ENCODE data around the gene CNKSR2. TPM values are rescaled to one million over a fixed set of nuclear protein-coding genes. Genes with fewer than 3 reads are reported as not detected.

CNKSR2 gene
- total RNA-seq, 2 experiments from 2014 or later, result 14.4 to 14.8 TPM

DNA sequence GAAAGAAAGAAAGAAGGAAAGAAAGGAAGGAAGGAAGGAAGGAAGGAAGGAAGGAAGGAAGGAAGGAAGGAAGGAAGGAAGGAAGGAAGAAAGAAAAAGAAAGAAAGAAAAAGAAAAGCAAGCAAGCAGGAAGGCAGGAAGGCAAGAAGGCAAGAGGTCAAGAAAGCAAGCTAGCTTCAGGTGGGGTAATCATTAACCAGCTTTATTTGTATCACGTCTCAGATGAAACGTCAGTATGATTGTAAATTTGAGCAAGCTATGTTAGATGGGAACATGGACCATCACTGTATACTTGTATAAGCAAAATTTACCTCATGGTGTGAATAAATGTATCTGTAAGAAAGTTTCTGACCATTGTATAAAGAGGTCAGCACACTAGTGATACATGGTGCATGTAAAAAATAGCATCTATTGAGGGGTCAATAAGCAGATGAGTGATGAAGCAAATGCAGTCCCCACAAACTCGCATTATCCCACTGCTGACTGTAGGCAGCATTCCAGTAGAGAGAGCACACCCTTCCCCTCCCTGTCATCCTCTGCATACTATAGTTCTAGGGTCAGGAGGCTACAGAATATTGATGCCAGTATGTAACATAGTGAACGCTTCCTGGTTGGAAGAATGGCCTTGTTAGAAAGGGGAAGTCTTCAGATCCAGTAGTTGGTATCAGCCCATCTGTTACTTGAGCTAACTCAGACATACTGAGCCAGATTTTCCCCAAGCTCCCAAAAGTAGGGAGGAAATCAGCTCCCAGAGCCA lies 300.4 kb downstream of the CNKSR2 start:
- TF ChIP-seq, protein P1, sequence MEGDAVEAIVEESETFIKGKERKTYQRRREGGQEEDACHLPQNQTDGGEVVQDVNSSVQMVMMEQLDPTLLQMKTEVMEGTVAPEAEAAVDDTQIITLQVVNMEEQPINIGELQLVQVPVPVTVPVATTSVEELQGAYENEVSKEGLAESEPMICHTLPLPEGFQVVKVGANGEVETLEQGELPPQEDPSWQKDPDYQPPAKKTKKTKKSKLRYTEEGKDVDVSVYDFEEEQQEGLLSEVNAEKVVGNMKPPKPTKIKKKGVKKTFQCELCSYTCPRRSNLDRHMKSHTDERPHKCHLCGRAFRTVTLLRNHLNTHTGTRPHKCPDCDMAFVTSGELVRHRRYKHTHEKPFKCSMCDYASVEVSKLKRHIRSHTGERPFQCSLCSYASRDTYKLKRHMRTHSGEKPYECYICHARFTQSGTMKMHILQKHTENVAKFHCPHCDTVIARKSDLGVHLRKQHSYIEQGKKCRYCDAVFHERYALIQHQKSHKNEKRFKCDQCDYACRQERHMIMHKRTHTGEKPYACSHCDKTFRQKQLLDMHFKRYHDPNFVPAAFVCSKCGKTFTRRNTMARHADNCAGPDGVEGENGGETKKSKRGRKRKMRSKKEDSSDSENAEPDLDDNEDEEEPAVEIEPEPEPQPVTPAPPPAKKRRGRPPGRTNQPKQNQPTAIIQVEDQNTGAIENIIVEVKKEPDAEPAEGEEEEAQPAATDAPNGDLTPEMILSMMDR (IDR thresholded peaks at IDR 0.05), result no peak
- no peak overlapping the region for H3K27ac Mint-ChIP-seq
- H3K27me3 Mint-ChIP-seq, result no peaks in the 10 kb centered on the region
- H3K4me1 ChIP-seq (ENCODE audit: insufficient read depth, low read length), result no peaks in the 10 kb centered on the region
- CTCF ChIA-PET, result no interaction called here
- POLR2A ChIA-PET, result no interaction called here
- H3K36me3 ChIP-seq (ENCODE audit: insufficient read depth, low read length), result no peaks in the 10 kb centered on the region
- no peaks in the 10 kb centered on the region for H3K9me3 Mint-ChIP-seq
- no peak overlapping the region for H3K4me3 ChIP-seq (ENCODE audit: low read length)
- no peak overlapping the region for H3K4me3 Mint-ChIP-seq
- H3K27me3 ChIP-seq (ENCODE audit: control insufficient read depth in 1 of 2, insufficient read depth in 2 of 2, low read length in 2 of 2), result no peaks in the 10 kb centered on the region
- H3K9me3 ChIP-seq (ENCODE audit: control insufficient read depth in 1 of 2, insufficient read depth in 1 of 2, low read length in 2 of 2), result no peaks in the 10 kb centered on the region
- H3K36me3 Mint-ChIP-seq (ENCODE audit: low read depth), result no peaks in the 10 kb centered on the region
- H3K27ac ChIP-seq (ENCODE audit: low read depth in 1 of 2, low read length in 2 of 2), result no peak overlapping the region
- ATAC-seq (ENCODE audit: poor library complexity), result no peak
- no peaks in the 10 kb centered on the region for H3K4me1 Mint-ChIP-seq (ENCODE audit: low read depth)
- DNase-seq, result no peak
- intact Hi-C loops (cut with DNase I, micrococcal nuclease), result no loop called here

DNA sequence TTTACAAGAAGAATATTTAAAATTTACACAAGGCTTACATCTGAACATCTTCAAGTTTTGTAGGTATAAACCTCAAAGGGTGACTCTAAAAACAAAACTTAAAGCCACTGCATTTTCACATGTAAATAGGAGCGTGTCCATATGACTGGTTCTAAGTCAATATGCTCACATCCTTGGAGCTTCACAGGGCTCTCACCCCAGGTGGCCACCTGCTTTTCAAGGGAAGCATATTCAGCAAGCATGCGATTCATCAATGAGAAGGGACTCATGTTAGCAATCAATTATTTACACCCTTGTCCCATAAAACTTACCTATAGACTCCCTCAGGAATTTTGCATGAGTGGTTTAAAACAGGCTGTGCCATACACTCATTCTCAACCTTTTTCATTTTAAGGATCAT lies 301.7 kb downstream of the CNKSR2 start:
- H3K36me3 Mint-ChIP-seq (ENCODE audit: low read depth), result no peaks in the 10 kb centered on the region
- no peak overlapping the region for H3K4me3 Mint-ChIP-seq
- CTCF ChIA-PET, result no interaction called here
- Histone ChIP-seq H3K9me3 (ENCODE audit: control insufficient read depth in 1 of 2, insufficient read depth in 1 of 2, low read length in 2 of 2) (no peaks in the 10 kb centered on the region), H3K36me3 (ENCODE audit: insufficient read depth, low read length) (no peaks in the 10 kb centered on the region), H3K4me3 (ENCODE audit: low read length) (no peak overlapping the region), H3K4me1 (ENCODE audit: insufficient read depth, low read length) (no peaks in the 10 kb centered on the region), H3K27me3 (ENCODE audit: control insufficient read depth in 1 of 2, insufficient read depth in 2 of 2, low read length in 2 of 2) (no peaks in the 10 kb centered on the region), H3K27ac (ENCODE audit: low read depth in 1 of 2, low read length in 2 of 2) (no peak overlapping the region)
- intact Hi-C loops (cut with DNase I, micrococcal nuclease), result no loop called here
- no peaks in the 10 kb centered on the region for H3K4me1 Mint-ChIP-seq (ENCODE audit: low read depth)
- H3K9me3 Mint-ChIP-seq, result no peaks in the 10 kb centered on the region
- no peak for ATAC-seq (ENCODE audit: poor library complexity)
- TF ChIP-seq, protein P1 (IDR thresholded peaks at IDR 0.05), result no peak
- DNase-seq, result no peak
- no peaks in the 10 kb centered on the region for H3K27me3 Mint-ChIP-seq
- no peak overlapping the region for H3K27ac Mint-ChIP-seq
- POLR2A ChIA-PET, result interaction anchor here (1.1 kb wide), 1 partner anchor 18 kb away, joined by 4 read pairs; the partner anchor contains the start of gene KLHL34

DNA sequence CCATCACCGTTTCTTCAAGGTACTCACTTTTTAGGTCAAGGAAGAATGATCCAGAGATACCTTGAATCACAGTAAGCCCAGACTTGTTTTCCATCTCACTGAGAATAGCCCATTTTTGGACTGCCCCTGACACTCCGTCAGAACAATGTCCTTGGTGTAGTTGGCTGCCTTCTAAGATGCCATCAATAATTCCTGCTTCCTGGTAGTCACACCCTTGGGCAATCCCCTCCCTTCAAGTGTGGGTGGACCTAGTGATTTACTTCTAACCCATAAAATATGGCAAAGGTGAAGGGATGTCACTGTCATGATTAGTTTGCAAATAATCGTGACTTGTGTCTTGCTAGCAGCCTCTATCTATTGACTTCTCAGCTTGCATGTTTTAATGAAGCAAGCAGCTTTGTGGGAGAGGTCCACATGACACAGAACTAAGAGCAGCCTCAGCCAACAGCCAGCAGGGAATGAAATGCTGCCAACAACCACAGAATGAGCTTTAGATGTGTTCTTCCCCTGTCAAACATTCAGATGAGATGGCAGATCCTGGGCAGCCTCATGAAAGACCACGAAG lies 303.9 kb downstream of the CNKSR2 start:
- DNase-seq, result no peak
- intact Hi-C loops (cut with DNase I, micrococcal nuclease), result no loop called here
- POLR2A ChIA-PET, result no interaction called here
- no peak for ATAC-seq (ENCODE audit: poor library complexity)
- TF ChIP-seq, protein P1 (IDR thresholded peaks at IDR 0.05), result no peak
- no peaks in the 10 kb centered on the region for H3K36me3 Mint-ChIP-seq (ENCODE audit: low read depth)
- H3K36me3 ChIP-seq (ENCODE audit: insufficient read depth, low read length), result no peaks in the 10 kb centered on the region
- H3K27ac ChIP-seq (ENCODE audit: low read depth in 1 of 2, low read length in 2 of 2), result no peak overlapping the region
- no peaks in the 10 kb centered on the region for H3K27me3 ChIP-seq (ENCODE audit: control insufficient read depth in 1 of 2, insufficient read depth in 2 of 2, low read length in 2 of 2)
- no peak overlapping the region for H3K4me3 ChIP-seq (ENCODE audit: low read length)
- H3K27ac Mint-ChIP-seq, result no peak overlapping the region
- H3K9me3 Mint-ChIP-seq, result no peaks in the 10 kb centered on the region
- CTCF ChIA-PET, result no interaction called here
- H3K27me3 Mint-ChIP-seq, result no peaks in the 10 kb centered on the region
- no peaks in the 10 kb centered on the region for H3K9me3 ChIP-seq (ENCODE audit: control insufficient read depth in 1 of 2, insufficient read depth in 1 of 2, low read length in 2 of 2)
- H3K4me1 Mint-ChIP-seq (ENCODE audit: low read depth), result no peaks in the 10 kb centered on the region
- H3K4me1 ChIP-seq (ENCODE audit: insufficient read depth, low read length), result no peaks in the 10 kb centered on the region
- H3K4me3 Mint-ChIP-seq, result no peak overlapping the region

Data from CD4-positive, alpha-beta T cell (primary cell).